Effector memory CD8-positive, alpha-beta T cell (primary cell): ENCODE data around the gene RABGGTB.
"Not testable (repeated sequence)": the region's sequence is repeated elsewhere in the genome, so short reads cannot be mapped to it uniquely, and the experiment has no call there.

Source experiments
- ATAC-seq: fragments of 150-1000 bp; cut with Tn5 transposase; replicated peaks from 2 replicates; pipeline ENCODE4 v1.10.0; 2021; ENCODE audit warnings: mild to moderate bottlenecking, moderate library complexity
- DNase-seq, 3 experiments: peaks; one replicate each; pipeline ENCODE4 v3.0.0; 2021
- H3K27ac Mint-ChIP-seq, 2 donors: one replicate each; pipeline ENCODE4 v1.8.0; 2022; ENCODE audit warnings: mild to moderate bottlenecking in 2 of 2, mixed read lengths in 2 of 2, moderate library complexity in 2 of 2
- H3K27me3 Mint-ChIP-seq, 2 donors: one replicate each; pipeline ENCODE4 v1.8.0; 2022; ENCODE audit warnings: mixed read lengths in 2 of 2
- H3K36me3 Mint-ChIP-seq: one replicate; pipeline ENCODE4 v1.8.0; 2022; ENCODE audit warnings: mild to moderate bottlenecking, moderate library complexity, mixed read lengths; ENCODE audit not compliant: insufficient read depth
- H3K4me1 Mint-ChIP-seq, 2 donors: one replicate each; pipeline ENCODE4 v1.8.0; 2022; ENCODE audit warnings: low read depth in 2 of 2, mixed read lengths in 2 of 2
- H3K4me3 Mint-ChIP-seq, 2 donors: one replicate each; pipeline ENCODE4 v1.8.0; 2022; ENCODE audit warnings: mild to moderate bottlenecking in 2 of 2, mixed read lengths in 2 of 2, moderate library complexity in 2 of 2
- H3K9me3 Mint-ChIP-seq, 2 donors: one replicate each; pipeline ENCODE4 v1.8.0; 2022; ENCODE audit warnings: mixed read lengths in 2 of 2

RABGGTB gene

DNA sequence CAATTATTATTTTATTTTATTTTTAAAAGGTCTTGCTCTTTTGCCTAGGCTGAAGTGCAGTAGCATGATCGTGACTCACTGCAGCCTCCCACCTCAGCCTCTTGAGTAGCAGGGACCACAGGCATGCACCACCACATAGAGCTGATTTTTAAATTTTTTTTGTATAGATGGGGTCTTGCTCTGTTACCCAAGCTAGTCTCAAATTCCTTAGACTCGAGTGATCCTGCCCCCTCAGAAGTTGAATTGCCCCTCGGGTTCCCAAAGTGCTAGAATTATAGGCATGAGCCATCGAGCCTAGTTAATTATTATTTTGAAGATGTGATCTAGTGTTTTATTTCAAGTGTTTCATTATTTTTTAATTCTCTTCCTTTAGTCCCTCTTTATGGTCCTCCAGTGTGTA lies 22.9 kb downstream of the RABGGTB start:
- no peak overlapping the region for H3K4me3 Mint-ChIP-seq

DNA sequence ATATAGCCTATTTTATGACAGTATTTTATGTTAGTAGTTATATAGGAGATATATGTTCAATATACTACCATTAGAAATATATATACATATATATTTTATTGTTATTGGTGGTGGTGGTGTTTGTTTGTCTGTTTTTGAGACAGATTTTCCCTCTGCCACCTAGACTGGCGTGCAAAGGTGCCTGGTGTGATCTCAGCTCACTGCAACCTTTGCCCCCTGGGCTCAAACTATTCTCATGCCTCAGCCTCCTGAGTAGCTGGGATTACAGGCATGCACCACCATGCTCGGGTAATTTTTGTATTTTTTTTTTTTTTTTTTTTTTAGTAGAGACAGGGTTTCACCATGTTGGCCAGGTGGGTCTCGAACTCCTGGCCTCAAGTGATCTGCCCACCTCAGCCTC lies 24.1 kb downstream of the RABGGTB start:
- H3K9me3 Mint-ChIP-seq, H3K36me3 Mint-ChIP-seq, H3K4me3 Mint-ChIP-seq, H3K27me3 Mint-ChIP-seq, ATAC-seq, DNase-seq, H3K4me1 Mint-ChIP-seq, H3K27ac Mint-ChIP-seq: not testable (repeated sequence)

More for the DNA sequence above, 22.9 kb downstream of the RABGGTB start:
- DNase-seq (no peak), ATAC-seq (no peak)
- Mint-ChIP-seq H3K27me3 (no peaks in the 10 kb centered on the region), H3K9me3 (no peaks in the 10 kb centered on the region), H3K4me1 (no peaks in the 10 kb centered on the region), H3K36me3 (no peaks in the 10 kb centered on the region), H3K27ac (no peak overlapping the region)

DNA sequence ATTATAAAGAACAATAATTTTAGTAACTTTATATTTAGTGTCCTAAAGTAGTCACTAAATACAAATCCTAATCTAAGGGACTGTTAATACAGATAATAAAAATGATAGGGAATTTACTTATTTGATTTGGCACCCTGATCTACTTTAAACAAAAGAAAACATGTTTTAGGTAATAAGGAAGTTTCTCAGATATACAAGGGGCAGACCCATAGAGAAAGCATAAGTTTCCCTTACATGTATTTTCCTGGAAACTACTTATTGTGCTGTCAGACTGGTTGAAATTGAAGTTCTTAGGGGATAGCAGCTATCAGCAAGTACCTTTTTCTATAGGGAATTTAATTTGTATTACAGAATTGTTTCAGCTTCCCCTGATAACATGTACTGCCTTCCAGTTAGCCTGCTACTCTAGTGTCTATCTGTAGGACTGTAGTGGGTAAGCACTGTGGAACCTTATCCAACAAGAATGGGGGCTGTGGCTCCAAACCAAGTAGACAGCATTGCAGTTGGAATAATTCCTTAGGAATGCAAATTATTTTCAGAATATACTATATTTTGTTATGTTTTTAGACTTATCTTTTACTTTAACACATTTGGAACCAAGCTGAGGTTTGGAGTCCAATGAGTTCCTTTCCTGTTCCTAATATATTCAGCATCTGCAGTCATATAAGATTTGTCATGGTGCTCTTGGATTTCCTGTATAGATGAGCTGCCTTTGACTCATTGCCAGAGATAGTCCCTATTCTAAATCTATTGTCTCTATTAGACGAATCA lies 25.3 kb downstream of the RABGGTB start:
- no peak overlapping the region for H3K27ac Mint-ChIP-seq
- no peaks in the 10 kb centered on the region for H3K36me3 Mint-ChIP-seq
- no peaks in the 10 kb centered on the region for H3K9me3 Mint-ChIP-seq
- H3K4me1 Mint-ChIP-seq: no peaks in the 10 kb centered on the region
- H3K4me3 Mint-ChIP-seq: no peak overlapping the region
- DNase-seq (no peak), ATAC-seq (no peak)
- H3K27me3 Mint-ChIP-seq: no peaks in the 10 kb centered on the region

DNA sequence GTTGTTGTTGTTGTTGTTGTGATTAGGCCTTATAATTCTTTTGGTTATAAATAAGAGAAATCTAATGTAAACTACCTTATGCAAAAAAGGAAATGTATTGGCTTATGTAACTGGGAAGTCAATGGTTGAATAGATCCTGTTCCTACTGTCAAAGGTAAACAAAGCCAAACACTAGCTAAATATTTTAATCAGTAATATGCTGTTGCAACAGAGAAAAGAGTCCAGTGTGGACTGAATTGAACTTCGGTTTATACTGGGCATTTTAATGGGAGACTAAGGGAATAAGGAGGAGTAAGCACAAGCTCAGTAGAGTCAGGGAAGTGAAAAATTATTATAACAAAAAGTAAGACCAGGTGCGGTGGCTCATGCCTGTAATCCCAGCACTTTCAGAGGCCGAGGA lies 26.0 kb downstream of the RABGGTB start:
- ATAC-seq: no peak
- no peak overlapping the region for H3K27ac Mint-ChIP-seq

DNA sequence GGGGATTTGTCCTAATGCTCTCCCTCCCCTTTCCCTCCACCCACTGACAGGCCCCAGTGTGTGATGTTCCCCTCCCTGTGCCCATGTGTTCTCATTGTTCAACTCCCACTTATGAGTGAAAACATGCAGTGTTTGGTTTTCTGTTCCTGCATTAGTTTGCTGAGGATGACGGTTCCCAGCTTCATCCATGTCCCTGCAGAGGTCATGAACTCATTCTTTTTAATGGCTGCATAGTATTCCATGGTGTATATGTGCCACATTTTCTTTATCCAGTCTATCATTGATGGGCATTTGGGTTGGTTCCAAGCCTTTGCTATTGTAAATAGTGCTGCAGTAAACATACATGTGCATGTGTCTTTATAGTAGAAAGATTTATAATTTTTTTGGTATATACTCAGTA lies 37.5 kb downstream of the RABGGTB start:
- not testable (repeated sequence) for DNase-seq, H3K27ac Mint-ChIP-seq, H3K4me3 Mint-ChIP-seq, H3K36me3 Mint-ChIP-seq, ATAC-seq, H3K4me1 Mint-ChIP-seq
- Mint-ChIP-seq H3K9me3 (peaks cover 3 to 13% of the 10 kb centered on the region in 2 donors), H3K27me3 (peaks cover 9 to 18% of the 10 kb centered on the region in 2 donors)

More for the DNA sequence above, 26.0 kb downstream of the RABGGTB start:
- Mint-ChIP-seq H3K4me3 (no peak overlapping the region), H3K36me3 (no peaks in the 10 kb centered on the region), H3K4me1 (no peaks in the 10 kb centered on the region), H3K9me3 (no peaks in the 10 kb centered on the region), H3K27me3 (no peaks in the 10 kb centered on the region)
- DNase-seq: no peak

DNA sequence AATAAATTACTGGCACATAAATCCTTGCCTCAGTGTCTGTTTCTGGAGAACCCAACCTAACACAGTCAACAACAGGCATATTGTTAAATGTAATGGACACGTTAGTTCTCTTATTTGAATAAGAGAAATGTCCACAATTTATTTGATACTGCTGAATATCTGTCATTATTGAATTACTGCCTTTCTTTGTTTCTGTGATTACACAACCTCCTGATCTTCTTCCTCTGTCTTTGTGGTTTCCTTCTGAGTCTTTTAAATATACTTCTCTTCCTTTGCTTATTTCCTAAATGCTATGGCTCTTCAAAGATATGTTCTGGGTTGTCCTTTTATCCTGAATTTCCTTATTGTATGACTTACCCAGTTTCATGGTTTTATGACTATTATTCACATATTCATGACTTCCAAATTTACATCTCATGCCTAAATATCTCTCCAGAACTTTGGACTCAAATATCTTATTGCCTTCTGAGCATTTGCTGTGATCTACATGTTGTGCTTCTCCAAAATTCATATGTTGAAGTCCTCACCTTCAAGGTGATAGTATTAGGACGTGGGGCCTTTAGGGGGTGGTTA lies 50.6 kb downstream of the RABGGTB start:
- ATAC-seq (no peak), DNase-seq (no peak)
- Mint-ChIP-seq H3K27ac (no peak overlapping the region), H3K4me1 (no peaks in the 10 kb centered on the region), H3K36me3 (no peaks in the 10 kb centered on the region), H3K27me3 (no peaks in the 10 kb centered on the region), H3K9me3 (peaks cover 2 to 11% of the 10 kb centered on the region in 2 donors), H3K4me3 (no peak overlapping the region)

DNA sequence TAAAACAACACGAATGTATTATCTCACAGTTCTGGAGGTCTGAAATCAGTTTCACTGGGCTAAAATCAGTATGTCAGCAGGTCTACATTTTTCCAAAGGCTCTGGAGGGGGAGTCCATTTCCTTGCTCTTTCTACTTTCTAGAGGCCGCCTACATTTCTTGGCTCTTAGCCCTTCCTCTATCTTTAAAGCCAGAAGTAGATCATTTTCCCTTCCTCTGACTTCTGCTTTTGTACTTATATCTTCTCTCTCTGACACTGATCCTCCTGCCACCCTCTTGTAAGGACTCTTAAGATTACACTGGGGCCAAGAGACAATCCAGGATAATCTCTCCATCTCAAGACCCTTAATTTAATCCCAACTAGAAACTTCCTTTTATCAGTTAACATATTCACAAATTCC lies 52.0 kb downstream of the RABGGTB start:
- Mint-ChIP-seq H3K27me3 (peaks cover 0 to 3% of the 10 kb centered on the region in 2 donors), H3K27ac (no peak overlapping the region), H3K4me1 (no peaks in the 10 kb centered on the region), H3K9me3 (peaks cover 2 to 7% of the 10 kb centered on the region in 2 donors), H3K36me3 (no peaks in the 10 kb centered on the region), H3K4me3 (no peak overlapping the region)
- ATAC-seq (no peak), DNase-seq (no peak)

DNA sequence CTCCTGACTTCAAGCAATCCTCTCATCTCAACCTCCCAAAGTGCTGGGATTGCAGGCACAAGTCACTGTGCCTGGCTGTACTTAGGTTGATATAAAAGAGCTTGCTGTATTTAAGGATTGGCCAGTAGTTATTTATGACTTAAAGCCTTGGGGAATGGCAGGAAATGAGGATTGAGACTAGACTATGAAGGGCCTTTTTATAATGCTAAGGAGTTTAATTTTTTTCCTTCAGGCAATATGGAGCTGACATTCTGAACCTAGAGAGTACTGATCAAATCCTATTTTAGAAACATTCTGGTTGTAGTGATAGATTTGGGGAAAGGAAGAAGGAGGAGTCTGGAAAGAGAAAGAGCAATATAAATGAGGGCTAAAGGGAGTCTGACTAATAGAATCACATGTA lies 55.4 kb downstream of the RABGGTB start:
- H3K9me3 Mint-ChIP-seq: no peaks in the 10 kb centered on the region
- ATAC-seq: no peak
- DNase-seq: no peak
- H3K27ac Mint-ChIP-seq: no peak overlapping the region
- H3K4me3 Mint-ChIP-seq: no peak overlapping the region
- H3K36me3 Mint-ChIP-seq: no peaks in the 10 kb centered on the region
- H3K4me1 Mint-ChIP-seq: no peaks in the 10 kb centered on the region
- H3K27me3 Mint-ChIP-seq: peaks cover 0 to 6% of the 10 kb centered on the region in 2 donors
